ENCODE data around the gene DHTKD1. TPM values are rescaled to one million over a fixed set of nuclear protein-coding genes. Genes with fewer than 3 reads are reported as not detected.

DHTKD1 gene
- total RNA-seq, 1 experiment from 2014 or later, result 53.2 TPM

- H3K27me3 ChIP-seq (ENCODE audit: insufficient read depth, low read length), result no peaks in the 10 kb centered on the region
- H2AK5ac ChIP-seq (ENCODE audit: insufficient read length, low read length), result no peak overlapping the region
- whole genome bisulfite sequencing (ENCODE audit: extremely low coverage, insufficient read length, low lambda C conversion rate), result 100% methylated on average over 1 of the region's 5 CpGs
- H3K27me3 Mint-ChIP-seq (ENCODE audit: low read depth), result no peaks in the 10 kb centered on the region; the same call in 1 of the 2 replicates
- H3K4me1 Mint-ChIP-seq, result no peaks in the 10 kb centered on the region
- H3K4me2 ChIP-seq (ENCODE audit: insufficient read depth, insufficient read length, low read length), result no peak overlapping the region
- H4K5ac ChIP-seq (ENCODE audit: insufficient read length, low read depth, low read length), result no peak overlapping the region
- no peak for TF ChIP-seq CTCF (conservative IDR thresholded peaks at IDR 0.05)
- H3K79me2 ChIP-seq (ENCODE audit: insufficient read depth, low read length), result no peaks in the 10 kb centered on the region
- no peak overlapping the region for H3K56ac ChIP-seq (ENCODE audit: insufficient read length, low read depth, low read length)
- H2BK15ac ChIP-seq (ENCODE audit: low read depth, low read length), result no peak overlapping the region
- peaks cover 43 to 87% (median 76%) of the 10 kb centered on the region in 3 experiments for H3K36me3 Mint-ChIP-seq (ENCODE audit: insufficient read depth in 1 of 3, low read depth in 3 of 3)
- no peak overlapping the region for H3K4me3 Mint-ChIP-seq
- H3K9me3 Mint-ChIP-seq, result no peaks in the 10 kb centered on the region
- H3K14ac ChIP-seq (ENCODE audit: insufficient read depth, low read length), result no peak overlapping the region
- no peak overlapping the region for H3K9ac ChIP-seq (ENCODE audit: extremely low read depth, insufficient read length, low read length)
- no peak overlapping the region for H2AFZ ChIP-seq (ENCODE audit: low read length)
- no peak overlapping the region for H3T11ph ChIP-seq (ENCODE audit: low read length)
- no peak overlapping the region for H3K27ac ChIP-seq (ENCODE audit: insufficient read length, low read depth, low read length)
- H3K18ac ChIP-seq (ENCODE audit: insufficient read length, low read depth, low read length), result no peak overlapping the region
- H3K27ac Mint-ChIP-seq, result no peak overlapping the region
- H4K91ac ChIP-seq (ENCODE audit: insufficient read length, low read depth, low read length), result no peak overlapping the region
- no peaks in the 10 kb centered on the region for H3K4me1 ChIP-seq (ENCODE audit: insufficient read depth, low read length)
- no peaks in the 10 kb centered on the region for H3K23me2 ChIP-seq (ENCODE audit: insufficient read length, low read depth, low read length, poor library complexity, severe bottlenecking)
- DNase-seq, result no peak
- H3K79me1 ChIP-seq (ENCODE audit: insufficient read depth, low read depth, low read length, poor library complexity, severe bottlenecking), result no peaks in the 10 kb centered on the region
- no peak overlapping the region for H2BK120ac ChIP-seq (ENCODE audit: low read depth, low read length, poor library complexity, severe bottlenecking)
- H2BK5ac ChIP-seq (ENCODE audit: insufficient read length, low read length), result no peak overlapping the region
- H3K23ac ChIP-seq (ENCODE audit: insufficient read length, low read depth, low read length), result no peak overlapping the region
- no peaks in the 10 kb centered on the region for H4K20me1 ChIP-seq (ENCODE audit: control insufficient read depth, insufficient read depth, insufficient read length)
- H4K8ac ChIP-seq (replicated peaks; ENCODE audit: insufficient read length, low read depth, low read length), result no peak overlapping the region
- no peak overlapping the region for H2BK20ac ChIP-seq (ENCODE audit: low read depth, low read length, poor library complexity, severe bottlenecking)
- no peaks in the 10 kb centered on the region for H3K9me3 ChIP-seq (ENCODE audit: control insufficient read depth, low read depth, low read length)
- no peak overlapping the region for H2BK12ac ChIP-seq (ENCODE audit: insufficient read length, low read depth, low read length)
- no peak overlapping the region for H3K4ac ChIP-seq (ENCODE audit: low read depth, low read length)
Observed at GRCh38 chr10:12109286-12109685, 40.5 kb downstream of the DHTKD1 start.
